Spleen (tissue), 7 donors: ENCODE measurements around the gene ELOVL3.

Experiments
- POLR2AphosphoS5 ChIP-seq, 3 donors: sonication (generic); formaldehyde crosslinking; IDR thresholded peaks; one replicate each; pipeline ENCODE4 v1.5.1; 2017; ENCODE audit warnings: antibody characterized with exemption in 3 of 3
- TF ChIP-seq, protein P1 (sequence below), 11 experiments: fragments of 200-600 bp in 7 of 11; fragments of 450-650 bp in 4 of 11; sonication (generic) in 4 of 11; IDR thresholded peaks in 8 of 11; conservative IDR thresholded peaks in 3 of 11; 1 replicate in 7 of 11; 2 replicates in 4 of 11; pipeline versions ENCODE4 v1.4.0 to v1.8.0; 2016 to 2021; ENCODE audit warnings: antibody characterized with exemption in 11 of 11, inconsistent platforms in 4 of 11, mild to moderate bottlenecking in 1 of 11
- donor health status: DM: no; HTN: no; CAD: no; lungs with moderate emphysema.
- donor health status: DM: no; HTN: no; CAD: no.
- donor health status: DM: no; HTN: no; CAD: no.

DNA sequence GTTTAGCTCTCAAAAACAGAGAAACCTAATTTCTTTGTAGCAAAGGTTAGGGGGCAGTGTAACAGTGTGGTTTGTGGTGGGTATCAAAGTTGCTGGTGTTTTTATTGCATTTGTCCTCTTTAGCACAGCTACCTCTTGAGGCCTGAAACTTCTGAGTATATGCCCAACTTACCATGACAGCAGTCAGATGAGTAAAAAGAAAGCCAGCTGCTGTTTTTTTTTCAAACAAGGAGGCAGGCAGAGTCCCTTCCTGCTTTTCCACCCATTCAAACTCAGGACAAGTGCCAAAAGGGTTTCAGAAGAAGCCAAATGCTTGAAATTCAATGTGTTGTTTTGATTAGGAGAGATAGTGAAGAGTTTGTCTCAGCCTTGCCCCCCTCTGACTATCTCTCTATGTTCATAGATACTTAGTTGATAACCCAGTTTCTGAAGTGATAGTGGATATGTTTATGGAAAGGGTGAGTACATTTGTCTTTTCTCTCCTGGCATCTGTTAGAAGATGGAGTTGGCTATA, 42.3 kb downstream of the ELOVL3 start:
- TF ChIP-seq, protein P1, sequence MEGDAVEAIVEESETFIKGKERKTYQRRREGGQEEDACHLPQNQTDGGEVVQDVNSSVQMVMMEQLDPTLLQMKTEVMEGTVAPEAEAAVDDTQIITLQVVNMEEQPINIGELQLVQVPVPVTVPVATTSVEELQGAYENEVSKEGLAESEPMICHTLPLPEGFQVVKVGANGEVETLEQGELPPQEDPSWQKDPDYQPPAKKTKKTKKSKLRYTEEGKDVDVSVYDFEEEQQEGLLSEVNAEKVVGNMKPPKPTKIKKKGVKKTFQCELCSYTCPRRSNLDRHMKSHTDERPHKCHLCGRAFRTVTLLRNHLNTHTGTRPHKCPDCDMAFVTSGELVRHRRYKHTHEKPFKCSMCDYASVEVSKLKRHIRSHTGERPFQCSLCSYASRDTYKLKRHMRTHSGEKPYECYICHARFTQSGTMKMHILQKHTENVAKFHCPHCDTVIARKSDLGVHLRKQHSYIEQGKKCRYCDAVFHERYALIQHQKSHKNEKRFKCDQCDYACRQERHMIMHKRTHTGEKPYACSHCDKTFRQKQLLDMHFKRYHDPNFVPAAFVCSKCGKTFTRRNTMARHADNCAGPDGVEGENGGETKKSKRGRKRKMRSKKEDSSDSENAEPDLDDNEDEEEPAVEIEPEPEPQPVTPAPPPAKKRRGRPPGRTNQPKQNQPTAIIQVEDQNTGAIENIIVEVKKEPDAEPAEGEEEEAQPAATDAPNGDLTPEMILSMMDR (IDR thresholded peaks at IDR 0.05 in 8 of 11, conservative IDR thresholded peaks at IDR 0.05 in 3 of 11) = no peak
- TF ChIP-seq POLR2AphosphoS5 (IDR thresholded peaks at IDR 0.05) = no peak
